ENCODE data around the gene GINS1. TPM values are rescaled to one million over a fixed set of nuclear protein-coding genes. Genes with fewer than 3 reads are reported as not detected.

Gene GINS1
- total and polyA plus RNA-seq, 2 of the 8 experiments (the other 6 are each of a cell fraction or from before 2014, with no cell fraction given) = 44.7 to 68.4 TPM

- H3K4me1 ChIP-seq (replicated peaks in 1 of 4; ENCODE audit: control insufficient read depth in 3 of 4, insufficient read depth in 4 of 4, low read length in 3 of 4) = no peaks in the 10 kb centered on the region; a peak in 2 of 7 replicates
- no peak for FAIRE-seq
- H2BK5ac ChIP-seq (ENCODE audit: low read depth, low read length) = no peak overlapping the region
- H4K8ac ChIP-seq (ENCODE audit: extremely low read depth, insufficient read depth, low read length) = no peak overlapping the region
- no peak for DNase-seq (ENCODE audit: low read depth in 1 of 2, low spot score in 2 of 2)
- no peak overlapping the region for H2BK20ac ChIP-seq (ENCODE audit: low read length)
- H3K79me1 ChIP-seq (ENCODE audit: low read depth, low read length) = no peaks in the 10 kb centered on the region
- H3K14ac ChIP-seq (ENCODE audit: insufficient read length) = no peak overlapping the region
- CTCF ChIA-PET (ENCODE audit: partially characterized antibody) = interaction anchor here (0.7 to 2.6 kb wide), 22 partner anchors 9 to 171 kb away, joined by 3 to 25 read pairs (median 4); no protein-coding TSS in a partner anchor
- WGBS, 2 experiments (ENCODE audit: extremely low coverage in 1 of 2, insufficient coverage in 1 of 2, insufficient read length in 1 of 2, insufficient replicate concordance in 2 of 2, low coverage in 1 of 2, low lambda C conversion rate in 2 of 2, missing lambda C conversion rate in 1 of 2) = 95% methylated on average over 7 of the region's 7 CpGs; no CpG with 5 or more reads in 1 of the 2 experiments
- no peak overlapping the region for H2BK12ac ChIP-seq (ENCODE audit: low read depth, low read length)
- H3K56ac ChIP-seq (replicated peaks; ENCODE audit: insufficient read length, low read depth, low read length) = no peak overlapping the region
- H4K91ac ChIP-seq (replicated peaks; ENCODE audit: insufficient read length, low read length) = no peak overlapping the region
- no peak overlapping the region for H3K4me3 ChIP-seq (ENCODE audit: extremely low read depth in 1 of 4, insufficient read depth in 2 of 4, low read depth in 3 of 4, low read length in 4 of 4)
- H3K79me2 ChIP-seq (ENCODE audit: control insufficient read depth in 1 of 2, insufficient read depth in 2 of 2, low read length in 2 of 2) = no peaks in the 10 kb centered on the region
- H3K4ac ChIP-seq (replicated peaks; ENCODE audit: insufficient read length, low read depth, low read length) = no peak overlapping the region
- no peaks in the 10 kb centered on the region for H3K23me2 ChIP-seq (ENCODE audit: low read depth, low read length)
- H3K23ac ChIP-seq (ENCODE audit: insufficient read length) = no peak overlapping the region
- no peak overlapping the region for H2AFZ ChIP-seq (ENCODE audit: low read length)
- no peak overlapping the region for H3K27ac ChIP-seq (ENCODE audit: low read depth, low read length)
- no peak overlapping the region for H2AK5ac ChIP-seq (ENCODE audit: low read depth, low read length)
- peaks cover 0 to 3% of the 10 kb centered on the region in 2 experiments for H4K20me1 ChIP-seq (replicated peaks in 1 of 2; ENCODE audit: control insufficient read depth in 1 of 2, insufficient read depth in 2 of 2, low read length in 2 of 2)
- POLR2A ChIA-PET (ENCODE audit: partially characterized antibody) = no interaction called here
- H3K36me3 ChIP-seq (ENCODE audit: control insufficient read depth in 2 of 4, insufficient read depth in 4 of 4, low read length in 3 of 4) = peaks cover 0 to 16% (median 8%) of the 10 kb centered on the region in 4 experiments; a peak in 4 of 8 replicates
- no peak overlapping the region for H3K9ac ChIP-seq (replicated peaks in 1 of 4; ENCODE audit: extremely low read depth in 1 of 4, low read depth in 3 of 4, low read length in 3 of 4)
- no peak overlapping the region for H2BK15ac ChIP-seq (ENCODE audit: low read length)
- no peak overlapping the region for H4K5ac ChIP-seq (ENCODE audit: insufficient read length, low read depth, low read length)
- H3K9me3 ChIP-seq (ENCODE audit: insufficient read depth in 2 of 2, low read depth in 1 of 2, low read length in 1 of 2) = no peaks in the 10 kb centered on the region
- H3K27me3 ChIP-seq (replicated peaks in 1 of 4; ENCODE audit: control insufficient read depth in 3 of 4, extremely low read depth in 1 of 4, insufficient read depth in 3 of 4, low read length in 3 of 4) = no peaks in the 10 kb centered on the region
- no peak overlapping the region for H3K18ac ChIP-seq (ENCODE audit: extremely low read depth, low read length)
- no peak overlapping the region for H3K4me2 ChIP-seq (ENCODE audit: insufficient read depth in 1 of 2, low read depth in 2 of 2, low read length in 2 of 2)
- no peak overlapping the region for H2BK120ac ChIP-seq (replicated peaks; ENCODE audit: low read depth, low read length)
- TF ChIP-seq SIN3A (conservative IDR thresholded peaks at IDR 0.05 in 1 of 2, IDR thresholded peaks at IDR 0.05 in 1 of 2; ENCODE audit: low read depth in 1 of 2, low read length in 2 of 2) (no peak), E2F6 (IDR thresholded peaks at IDR 0.05) (no peak), BCL11A (IDR thresholded peaks at IDR 0.05; ENCODE audit: low read depth in 2 of 2, low read length in 2 of 2) (no peak), GTF2F1 (IDR thresholded peaks at IDR 0.05; ENCODE audit: borderline replicate concordance, low read depth, low read length) (no peak), CBX8 (IDR thresholded peaks at IDR 0.05; ENCODE audit: borderline replicate concordance, low read depth, low read length) (no peak), NANOG (IDR thresholded peaks at IDR 0.05; ENCODE audit: insufficient read depth, low read depth, low read length, poor library complexity, severe bottlenecking) (no peak), MAFK (IDR thresholded peaks at IDR 0.05; ENCODE audit: low read depth, low read length) (no peak), TCF12 (IDR thresholded peaks at IDR 0.05; ENCODE audit: low read depth, low read length) (no peak), SAP30 (IDR thresholded peaks at IDR 0.05; ENCODE audit: insufficient read depth, insufficient replicate concordance, low read length) (no peak), SIX5 (IDR thresholded peaks at IDR 0.05; ENCODE audit: low read depth, low read length) (no peak), CEBPB (IDR thresholded peaks at IDR 0.05; ENCODE audit: low read depth, low read length) (no peak), SP4 (IDR thresholded peaks at IDR 0.05; ENCODE audit: low read length) (no peak), USF2 (IDR thresholded peaks at IDR 0.05; ENCODE audit: low read length) (no peak)
Measured at GRCh38 chr20:25471020-25471419, 63.5 kb downstream of the GINS1 start.

All from H1 (cell line).